IMR-90 (cell line): ENCODE data around the gene LRCOL1. TPM values are rescaled to one million over a fixed set of nuclear protein-coding genes. Genes with fewer than 3 reads are reported as not detected.

Source experiments
- ATAC-seq: fragments of 200-7000 bp; cut with Tn5 transposase; 2 replicates; pipeline ENCODE4 v1.9.1; 2020; ENCODE audit warnings: low read depth, mild to moderate bottlenecking, moderate library complexity
- BruUV-seq: library from RNA; stranded (reverse); fragments of 400-500 nt; replicated peaks from 2 replicates; lab custom pipeline; 2021; lab: Mats Ljungman, UMichigan
- CTCF ChIA-PET: fragments of 300-600 bp; formaldehyde crosslinking; extraction: SDS; loops from one replicate; lab custom pipeline; 2021; ENCODE audit warnings: antibody characterized with exemption; lab: Yijun Ruan, JAX
- POLR2A ChIA-PET: fragments of 300-600 bp; sonication (Branson Sonifier 250); formaldehyde crosslinking; loops from one replicate; lab custom pipeline; 2022; ENCODE audit warnings: antibody characterized with exemption; ENCODE audit not compliant: unreplicated experiment; lab: Charles Lee
- DNase-seq: peaks from one replicate; pipeline ENCODE4 v3.0.0; 2013
- H2AFZ ChIP-seq: replicated peaks from 2 replicates; pipeline ENCODE3; 2013; ENCODE audit warnings: low read length, mild to moderate bottlenecking; ENCODE audit not compliant: poor library complexity
- H2AK5ac ChIP-seq: 2 replicates; pipeline ENCODE4 v1.6.1; 2013; ENCODE audit warnings: low read depth, low read length, inconsistent platforms
- H2AK9ac ChIP-seq: replicated peaks from 2 replicates; pipeline ENCODE3; 2013; ENCODE audit warnings: mild to moderate bottlenecking, low read depth, low read length, moderate library complexity; ENCODE audit not compliant: poor library complexity
- H2BK120ac ChIP-seq: 2 replicates; pipeline ENCODE4 v1.6.1; 2013; ENCODE audit warnings: low read depth, low read length, inconsistent platforms
- H2BK15ac ChIP-seq: 3 replicates; pipeline ENCODE4 v1.6.1; 2013; ENCODE audit warnings: low read depth, low read length, inconsistent platforms
- H2BK20ac ChIP-seq: 2 replicates; pipeline ENCODE4 v1.6.1; 2013; ENCODE audit warnings: low read depth, mild to moderate bottlenecking, inconsistent platforms, low read length, moderate library complexity
- H2BK5ac ChIP-seq: 2 replicates; pipeline ENCODE4 v1.6.1; 2013; ENCODE audit warnings: mild to moderate bottlenecking, low read depth, low read length, inconsistent platforms; ENCODE audit not compliant: poor library complexity, severe bottlenecking
- H3K14ac ChIP-seq: replicated peaks from 2 replicates; pipeline ENCODE4 v1.6.1; 2013; ENCODE audit warnings: low read depth, low read length, inconsistent platforms
- H3K18ac ChIP-seq: 2 replicates; pipeline ENCODE4 v1.6.1; 2013; ENCODE audit warnings: low read depth, low read length, control low read depth
- H3K23ac ChIP-seq: 2 replicates; pipeline ENCODE4 v1.6.1; 2013; ENCODE audit warnings: low read depth, low read length, inconsistent platforms
- H3K27ac ChIP-seq: 2 replicates; pipeline ENCODE4 v1.5.1; 2013; ENCODE audit warnings: mild to moderate bottlenecking, control low read depth, low read length; ENCODE audit not compliant: insufficient read depth
- H3K27me3 ChIP-seq: 2 replicates; pipeline ENCODE4 v1.6.1; 2013; ENCODE audit warnings: low read length; ENCODE audit not compliant: control insufficient read depth, insufficient read depth
- H3K36me3 ChIP-seq: 2 replicates; pipeline ENCODE4 v1.6.1; 2013; ENCODE audit warnings: low read length, mixed read lengths; ENCODE audit not compliant: control insufficient read depth, insufficient read depth
- H3K4ac ChIP-seq: 2 replicates; pipeline ENCODE4 v1.6.1; 2013; ENCODE audit warnings: low read depth, low read length, inconsistent platforms
- H3K4me1 ChIP-seq: 2 replicates; pipeline ENCODE4 v1.6.1; 2013; ENCODE audit warnings: low read length, mixed read lengths; ENCODE audit not compliant: control insufficient read depth, insufficient read depth
- H3K4me2 ChIP-seq: 2 replicates; pipeline ENCODE4 v1.6.1; 2013; ENCODE audit warnings: low read depth, mild to moderate bottlenecking, control low read depth, low read length, moderate library complexity
- H3K4me3 ChIP-seq: 2 replicates; pipeline ENCODE4 v1.5.1; 2013; ENCODE audit warnings: low read depth, mild to moderate bottlenecking, control low read depth, low read length, moderate library complexity; ENCODE audit not compliant: insufficient read depth
- H3K56ac ChIP-seq: 2 replicates; pipeline ENCODE4 v1.6.1; 2013; ENCODE audit warnings: low read length, inconsistent platforms; ENCODE audit not compliant: insufficient read depth; ENCODE audit errors: extremely low read depth
- H3K79me1 ChIP-seq, 2 experiments: 2 replicates each; pipeline ENCODE4 v1.6.1; 2013; ENCODE audit warnings: low read length in 2 of 2, inconsistent platforms in 1 of 2, low read depth in 1 of 2
- H3K9ac ChIP-seq: 2 replicates; pipeline ENCODE4 v1.6.1; 2013; ENCODE audit warnings: low read depth, low read length, control low read depth
- H3K9me1 ChIP-seq: 2 replicates; pipeline ENCODE4 v1.6.1; 2013; ENCODE audit warnings: low read length, inconsistent platforms; ENCODE audit not compliant: insufficient read depth
- H3K9me3 ChIP-seq: 2 replicates; pipeline ENCODE4 v1.6.1; 2013; ENCODE audit warnings: low read length; ENCODE audit not compliant: control insufficient read depth, insufficient read depth
- H4K20me1 ChIP-seq: 2 replicates; pipeline ENCODE4 v1.6.1; 2013; ENCODE audit warnings: low read length, inconsistent platforms; ENCODE audit not compliant: insufficient read depth
- H4K5ac ChIP-seq: 2 replicates; pipeline ENCODE4 v1.6.1; 2013; ENCODE audit warnings: mild to moderate bottlenecking, low read depth, low read length, control low read depth
- H4K8ac ChIP-seq, 2 experiments: 2 replicates each; pipeline ENCODE4 v1.6.1; 2013; ENCODE audit warnings: low read depth in 2 of 2, low read length in 2 of 2, control low read depth in 1 of 2, inconsistent platforms in 1 of 2
- H4K91ac ChIP-seq: 2 replicates; pipeline ENCODE4 v1.6.1; 2013; ENCODE audit warnings: low read depth, low read length, inconsistent platforms; ENCODE audit not compliant: insufficient read depth
- CEBPB ChIP-seq: IDR thresholded peaks from 2 replicates; pipeline ENCODE4 v1.6.1; 2012; ENCODE audit warnings: low read depth, low read length, improper control_type of control experiment
- ELK1 ChIP-seq: fragments of 150-350 bp; IDR thresholded peaks from 2 replicates; pipeline ENCODE4 v1.6.1; 2016; ENCODE audit warnings: low read depth, mild to moderate bottlenecking, low read length, moderate library complexity, borderline replicate concordance
- FOS ChIP-seq: fragments of 150-350 bp; IDR thresholded peaks from 2 replicates; pipeline ENCODE4 v1.6.1; 2016; ENCODE audit warnings: low read depth, low read length
- MAZ ChIP-seq: IDR thresholded peaks from 2 replicates; pipeline ENCODE4 v1.6.1; 2012; ENCODE audit warnings: low read depth, mild to moderate bottlenecking, low read length, improper control_type of control experiment, moderate library complexity, borderline replicate concordance
- MXI1 ChIP-seq: IDR thresholded peaks from 2 replicates; pipeline ENCODE4 v1.6.1; 2012; ENCODE audit warnings: low read depth, mild to moderate bottlenecking, low read length, moderate library complexity, borderline replicate concordance
- RAD21 ChIP-seq: IDR thresholded peaks from 2 replicates; pipeline ENCODE4 v1.6.1; 2012; ENCODE audit warnings: low read length, improper control_type of control experiment
- RCOR1 ChIP-seq: IDR thresholded peaks from 2 replicates; pipeline ENCODE4 v1.6.1; 2012; ENCODE audit warnings: mild to moderate bottlenecking, low read length, improper control_type of control experiment; ENCODE audit not compliant: insufficient replicate concordance
- RFX5 ChIP-seq: IDR thresholded peaks from 2 replicates; pipeline ENCODE4 v1.8.0; 2012; ENCODE audit warnings: low read depth, mild to moderate bottlenecking, low read length, moderate library complexity
- WGBS, 2 experiments: methylation state at CpG; one replicate each; pipeline versions ENCODE4 v1.1.5 to v1.1.7; 2013; ENCODE audit warnings: missing lambda C conversion rate in 2 of 2; ENCODE audit not compliant: insufficient read length in 1 of 2; ENCODE audit errors: extremely low coverage in 2 of 2; 5-methylcytosine and 5-hydroxymethylcytosine counted together
- dilution Hi-C: fragments of 300-500 bp; cut with HindIII; formaldehyde crosslinking; loops from one replicate; pipeline ENCODE4 v1.14.3; 2018; ENCODE audit warnings: low sequenced_read_pairs; ENCODE audit not compliant: unreplicated experiment
- in situ Hi-C: fragments of 300-500 bp; cut with MboI; formaldehyde crosslinking; loops from 3 replicates; pipeline ENCODE4 v1.14.3; 2019; ENCODE audit warnings: low sequenced_read_pairs, inconsistent platforms, mixed read lengths
- intact Hi-C: fragments of 100-400 bp; cut with micrococcal nuclease; formaldehyde crosslinking; loops from 2 replicates; pipeline ENCODE4 v1.10.0; 2022
- polyA plus RNA-seq, 3 experiments: library from polyadenylated mRNA; depleted of rRNA; stranded (reverse); fragments of >200 nt; gene quantifications; 2 replicates each; pipeline ENCODE4 v1.2.3, GENCODE V29; 2012; ENCODE audit warnings: low replicate concordance in 1 of 3
- total RNA-seq: library from RNA; depleted of rRNA; stranded (reverse); fragments of >200 nt; gene quantifications from 2 replicates; pipeline ENCODE4 v1.2.3, GENCODE V29; 2012
- TF ChIP-seq, protein P1 (sequence below): conservative IDR thresholded peaks from 2 replicates; pipeline ENCODE4 v1.5.1; 2012; ENCODE audit warnings: mild to moderate bottlenecking, low read depth, low read length, improper control_type of control experiment

The LRCOL1 gene
- total and polyA plus RNA-seq, 2 of the 4 experiments (the other 2 are of a cell fraction): 1.0 TPM; not detected in 1

DNA sequence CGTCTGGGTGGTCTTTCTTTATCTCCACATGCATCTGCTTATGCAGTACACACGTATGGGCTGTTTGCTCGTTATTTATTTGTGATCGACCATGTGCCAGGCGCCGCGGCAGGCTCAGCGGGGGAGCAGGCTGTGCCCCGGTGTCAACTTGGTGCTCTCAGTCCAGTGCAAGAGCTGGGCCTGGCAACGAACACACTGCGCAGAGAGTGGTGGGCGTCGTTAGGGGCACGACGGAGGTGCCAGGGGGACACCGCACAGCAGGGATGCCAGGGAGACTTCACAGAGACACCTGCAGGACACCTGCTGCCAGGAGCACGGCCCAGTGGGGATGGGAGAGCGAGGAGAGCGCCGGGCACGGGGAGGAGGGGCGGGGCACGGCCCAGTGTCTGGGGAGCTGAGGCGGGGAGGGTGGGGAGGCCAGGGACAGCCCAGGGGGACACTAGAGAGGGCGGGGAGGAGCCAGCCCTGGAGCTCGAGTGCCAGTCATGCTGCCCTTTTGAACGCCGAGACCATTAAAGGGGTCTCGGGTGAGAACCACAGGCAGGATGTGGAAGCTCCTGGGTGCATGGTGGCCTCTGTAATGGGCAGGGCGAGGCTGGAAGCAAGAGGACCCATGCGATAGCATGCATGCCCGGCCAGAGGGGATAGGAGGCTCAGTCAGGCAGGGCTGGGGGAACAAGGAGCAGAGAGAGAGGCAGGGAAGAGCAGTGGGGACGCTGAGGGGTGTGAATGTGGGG is 652 bp upstream of the LRCOL1 start:
- H4K91ac ChIP-seq: no peak overlapping the region
- H2BK120ac ChIP-seq: no peak overlapping the region
- H3K4ac ChIP-seq: no peak overlapping the region
- no peaks in the 10 kb centered on the region for H3K79me1 ChIP-seq
- no peak overlapping the region for H3K14ac ChIP-seq
- no peak overlapping the region for H3K27ac ChIP-seq
- H2BK5ac ChIP-seq: no peak overlapping the region
- no peak overlapping the region for H2AK5ac ChIP-seq
- ChIA-PET CTCF (no interaction called here), POLR2A (no interaction called here)
- no peaks in the 10 kb centered on the region for H3K9me1 ChIP-seq
- H3K4me3 ChIP-seq: no peak overlapping the region
- peak overlapping the region; percentile 95 for H2AFZ ChIP-seq
- TF ChIP-seq RCOR1 (no peak), RFX5 (no peak), MXI1 (no peak), ELK1 (no peak), MAZ (no peak), RAD21 (no peak), CEBPB (no peak), FOS (no peak)
- TF ChIP-seq, protein P1, sequence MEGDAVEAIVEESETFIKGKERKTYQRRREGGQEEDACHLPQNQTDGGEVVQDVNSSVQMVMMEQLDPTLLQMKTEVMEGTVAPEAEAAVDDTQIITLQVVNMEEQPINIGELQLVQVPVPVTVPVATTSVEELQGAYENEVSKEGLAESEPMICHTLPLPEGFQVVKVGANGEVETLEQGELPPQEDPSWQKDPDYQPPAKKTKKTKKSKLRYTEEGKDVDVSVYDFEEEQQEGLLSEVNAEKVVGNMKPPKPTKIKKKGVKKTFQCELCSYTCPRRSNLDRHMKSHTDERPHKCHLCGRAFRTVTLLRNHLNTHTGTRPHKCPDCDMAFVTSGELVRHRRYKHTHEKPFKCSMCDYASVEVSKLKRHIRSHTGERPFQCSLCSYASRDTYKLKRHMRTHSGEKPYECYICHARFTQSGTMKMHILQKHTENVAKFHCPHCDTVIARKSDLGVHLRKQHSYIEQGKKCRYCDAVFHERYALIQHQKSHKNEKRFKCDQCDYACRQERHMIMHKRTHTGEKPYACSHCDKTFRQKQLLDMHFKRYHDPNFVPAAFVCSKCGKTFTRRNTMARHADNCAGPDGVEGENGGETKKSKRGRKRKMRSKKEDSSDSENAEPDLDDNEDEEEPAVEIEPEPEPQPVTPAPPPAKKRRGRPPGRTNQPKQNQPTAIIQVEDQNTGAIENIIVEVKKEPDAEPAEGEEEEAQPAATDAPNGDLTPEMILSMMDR: no peak
- H3K56ac ChIP-seq: no peak overlapping the region
- peaks cover 25% of the 10 kb centered on the region for H3K27me3 ChIP-seq
- H3K18ac ChIP-seq: no peak overlapping the region
- BruUV-seq: no TSS peak
- peak overlapping the region; percentile 37; the same call in 1 of the 2 replicates for H3K4me2 ChIP-seq
- no peak overlapping the region for H4K8ac ChIP-seq
- H3K9ac ChIP-seq: no peak overlapping the region
- in situ Hi-C loops: no loop called here
- H3K36me3 ChIP-seq: no peaks in the 10 kb centered on the region
- no peak overlapping the region for H3K23ac ChIP-seq
- H4K5ac ChIP-seq: no peak overlapping the region
- DNase-seq: no peak
- H4K20me1 ChIP-seq: no peaks in the 10 kb centered on the region
- dilution Hi-C loops: no loop called here
- H2AK9ac ChIP-seq: peak overlapping the region; percentile 37
- peaks cover 9% of the 10 kb centered on the region for H3K9me3 ChIP-seq
- H3K4me1 ChIP-seq: no peaks in the 10 kb centered on the region
- no peak overlapping the region for H2BK20ac ChIP-seq
- 63% methylated on average over 26 of the region's 33 CpGs; no CpG with 5 or more reads in 1 of the 2 experiments for WGBS, 2 experiments
- intact Hi-C loops: loop anchor here (5.0 kb wide), 1 partner anchor 49 kb away; no protein-coding TSS in a partner anchor
- no peak for ATAC-seq
- no peak overlapping the region for H2BK15ac ChIP-seq
